SK-N-SH (cell line): Measurements from ENCODE around the gene ZKSCAN3. TPM values are rescaled to one million over a fixed set of nuclear protein-coding genes. Genes with fewer than 3 reads are reported as not detected.

ENCODE experiments used
- CTCF ChIA-PET: fragments of 300-600, 350-600 bp; formaldehyde crosslinking; extraction: SDS; loops from one replicate; lab custom pipeline; 2021; lab: Yijun Ruan, JAX
- POLR2A ChIA-PET: fragments of 350-600 bp; sonication (Branson Sonifier 250); formaldehyde crosslinking; extraction: SDS; loops from one replicate; lab custom pipeline; 2020; ENCODE audit warnings: antibody characterized with exemption, inconsistent platforms; lab: Yijun Ruan, JAX
- DNase-seq: peaks from one replicate; pipeline ENCODE4 v3.0.0; 2012
- H2AFZ ChIP-seq: fragments of 200-600 bp; sonication (generic); 2 replicates; pipeline ENCODE4 v1.8.1; 2016; ENCODE audit warnings: antibody characterized with exemption, mild to moderate bottlenecking, low read depth
- H3F3A ChIP-seq: fragments of 200-600 bp; sonication (generic); replicated peaks from 2 replicates; pipeline ENCODE3; 2016; ENCODE audit warnings: antibody characterized with exemption, mild to moderate bottlenecking; ENCODE audit not compliant: insufficient read depth
- H3K27ac ChIP-seq, 2 experiments: fragments of 200-500 bp in 1 of 2; fragments of 200-600 bp in 1 of 2; sonication (Bioruptor generic) in 1 of 2; sonication (generic), shearing (Covaris generic) in 1 of 2; 2 replicates each; pipeline versions ENCODE4 v1.5.1 to v1.6.1; 2014 to 2016; ENCODE audit warnings: low read depth in 2 of 2, inconsistent platforms in 1 of 2, low read length in 1 of 2, mild to moderate bottlenecking in 1 of 2, mixed read lengths in 1 of 2
- H3K27me3 ChIP-seq: fragments of 200-600 bp; sonication (generic), shearing (Covaris generic); 2 replicates; pipeline ENCODE4 v1.6.1; 2016; ENCODE audit warnings: mixed run types; ENCODE audit not compliant: insufficient read depth
- H3K36me3 ChIP-seq, 2 experiments: fragments of 200-500 bp in 1 of 2; fragments of 200-600 bp in 1 of 2; sonication (Bioruptor generic) in 1 of 2; sonication (generic) in 1 of 2; replicated peaks in 1 of 2; 2 replicates each; pipeline versions ENCODE3 to v1.5.1; 2014 to 2016; ENCODE audit warnings: low read length in 1 of 2, mild to moderate bottlenecking in 1 of 2; ENCODE audit not compliant: insufficient read depth in 2 of 2, control insufficient read depth in 1 of 2
- H3K4me1 ChIP-seq, 2 experiments: fragments of 200-500 bp in 1 of 2; fragments of 200-600 bp in 1 of 2; sonication (Bioruptor generic) in 1 of 2; sonication (generic), shearing (Covaris generic) in 1 of 2; 2 replicates each; pipeline versions ENCODE4 v1.5.1 to v1.6.1; 2014 to 2016; ENCODE audit warnings: low read depth in 1 of 2, low read length in 1 of 2, mixed run types in 1 of 2; ENCODE audit not compliant: insufficient read depth in 2 of 2, control insufficient read depth in 1 of 2
- H3K4me2 ChIP-seq: fragments of 200-600 bp; sonication (generic), shearing (Covaris generic); 2 replicates; pipeline ENCODE4 v1.6.1; 2017; ENCODE audit warnings: mixed run types
- H3K4me3 ChIP-seq, 2 experiments: fragments of 200-500 bp in 1 of 2; fragments of 200-600 bp in 1 of 2; sonication (Bioruptor generic) in 1 of 2; sonication (generic), shearing (Covaris generic) in 1 of 2; 2 replicates each; pipeline versions ENCODE4 v1.5.1 to v1.8.1; 2014 to 2016; ENCODE audit warnings: low read depth in 2 of 2, inconsistent platforms in 1 of 2, low read length in 1 of 2, mild to moderate bottlenecking in 1 of 2, mixed read lengths in 1 of 2, moderate library complexity in 1 of 2
- H3K79me2 ChIP-seq: fragments of 200-600 bp; sonication (generic); 2 replicates; pipeline ENCODE4 v1.8.1; 2017; ENCODE audit warnings: mild to moderate bottlenecking; ENCODE audit not compliant: insufficient read depth
- H3K9ac ChIP-seq: fragments of 200-600 bp; sonication (generic); 2 replicates; pipeline ENCODE4 v1.6.1; 2017; ENCODE audit warnings: mixed run types
- H3K9me2 ChIP-seq: fragments of 200-600 bp; sonication (generic); 2 replicates; pipeline ENCODE4 v1.6.1; 2017; ENCODE audit warnings: mixed run types
- H3K9me3 ChIP-seq: fragments of 200-600 bp; sonication (generic); 2 replicates; pipeline ENCODE4 v1.6.1; 2017; ENCODE audit warnings: mixed run types, mild to moderate bottlenecking, moderate library complexity
- H4K20me1 ChIP-seq: fragments of 200-600 bp; sonication (generic); 2 replicates; pipeline ENCODE4 v1.6.1; 2017; ENCODE audit warnings: mild to moderate bottlenecking, mixed run types; ENCODE audit not compliant: insufficient read depth
- ELF1 ChIP-seq: IDR thresholded peaks from 2 replicates; pipeline ENCODE4 v1.4.0; 2012
- EP300 ChIP-seq, 2 experiments: IDR thresholded peaks; 2 replicates each; pipeline versions ENCODE4 v1.4.0 to v1.6.1; 2012; ENCODE audit warnings: borderline replicate concordance in 1 of 2, low read depth in 1 of 2, low read length in 1 of 2
- FOSL2 ChIP-seq: IDR thresholded peaks from 2 replicates; pipeline ENCODE4 v1.4.0; 2012; ENCODE audit warnings: low read depth, mild to moderate bottlenecking, moderate library complexity, borderline replicate concordance
- FOXJ3 ChIP-seq: sonication (generic); formaldehyde crosslinking; IDR thresholded peaks from 2 replicates; pipeline ENCODE4 v1.5.1; 2020; ENCODE audit warnings: mild to moderate bottlenecking, missing genetic modification reagents
- FOXM1 ChIP-seq: IDR thresholded peaks from 2 replicates; pipeline ENCODE4 v1.4.0; 2012; ENCODE audit warnings: low read depth, mild to moderate bottlenecking
- GABPA ChIP-seq: IDR thresholded peaks from 2 replicates; pipeline ENCODE4 v1.4.0; 2012; ENCODE audit warnings: low read depth, mild to moderate bottlenecking
- GATA2 ChIP-seq: sonication (generic); formaldehyde crosslinking; IDR thresholded peaks from 2 replicates; pipeline ENCODE4 v1.5.0; 2020; ENCODE audit warnings: mild to moderate bottlenecking, missing genetic modification reagents
- IRF3 ChIP-seq: fragments of 150-350 bp; IDR thresholded peaks from 2 replicates; pipeline ENCODE4 v1.6.1; 2016; ENCODE audit warnings: mild to moderate bottlenecking, low read depth, low read length
- NRF1 ChIP-seq: IDR thresholded peaks from 2 replicates; pipeline ENCODE4 v1.6.1; 2012; ENCODE audit warnings: low read depth, mild to moderate bottlenecking, low read length
- PBX3 ChIP-seq: IDR thresholded peaks from 2 replicates; pipeline ENCODE4; 2012
- RAD21 ChIP-seq: IDR thresholded peaks from 2 replicates; pipeline ENCODE4 v1.6.1; 2012; ENCODE audit warnings: mild to moderate bottlenecking, low read length
- RXRA ChIP-seq: IDR thresholded peaks from 2 replicates; pipeline ENCODE4 v1.4.0; 2012; ENCODE audit warnings: low read depth, mild to moderate bottlenecking, borderline replicate concordance
- SMC3 ChIP-seq: IDR thresholded peaks from 2 replicates; pipeline ENCODE4 v1.6.1; 2012; ENCODE audit warnings: low read depth, low read length, improper control_type of control experiment
- TAF1 ChIP-seq: IDR thresholded peaks from 2 replicates; pipeline ENCODE4 v1.6.1; 2012; ENCODE audit warnings: low read depth, mild to moderate bottlenecking, low read length, moderate library complexity, borderline replicate concordance
- TCF12 ChIP-seq: IDR thresholded peaks from 2 replicates; pipeline ENCODE4 v1.4.0; 2012
- YY1 ChIP-seq: IDR thresholded peaks from 2 replicates; pipeline ENCODE4 v1.4.0; 2012; ENCODE audit warnings: low read depth, mild to moderate bottlenecking
- ZBTB33 ChIP-seq: IDR thresholded peaks from 2 replicates; pipeline ENCODE4 v1.4.0; 2012; ENCODE audit warnings: low read depth, borderline replicate concordance
- WGBS: methylation state at CpG from one replicate; pipeline ENCODE4 v1.1.6; 2017; ENCODE audit warnings: low lambda C conversion rate; 5-methylcytosine and 5-hydroxymethylcytosine counted together
- polyA plus RNA-seq, 3 experiments: library from polyadenylated mRNA; depleted of rRNA; stranded (reverse); fragments of >200 nt; gene quantifications; 2 replicates each; pipeline ENCODE4 v1.2.3, GENCODE V29; 2012

ZKSCAN3 gene
- polyA plus RNA-seq, 1 of the 3 experiments (the other 2 are of a cell fraction) = 2.6 TPM

- WGBS = 95% methylated on average over 3 of the region's 3 CpGs
- POLR2A ChIA-PET = no interaction called here
- CTCF ChIA-PET = no interaction called here
- H3K36me3 ChIP-seq = peaks cover 11% of the 10 kb centered on the region in 2 experiments
- no peaks in the 10 kb centered on the region for H4K20me1 ChIP-seq
- no peak for TF ChIP-seq ZBTB33
- no peak for TF ChIP-seq IRF3
- no peak for TF ChIP-seq ELF1
- no peak for TF ChIP-seq EP300 (IDR thresholded peaks at IDR 0.05; ENCODE audit: borderline replicate concordance in 1 of 2, low read depth in 1 of 2, low read length in 1 of 2)
- no peak for TF ChIP-seq GABPA
- no peak for TF ChIP-seq RAD21
- TF ChIP-seq TCF12 = no peak
- no peak for TF ChIP-seq FOSL2
- no peak for TF ChIP-seq YY1
- TF ChIP-seq PBX3 = no peak
- no peak for TF ChIP-seq NRF1
- no peak for TF ChIP-seq SMC3
- H3K4me1 ChIP-seq = no peaks in the 10 kb centered on the region
- no peak for DNase-seq
- no peak overlapping the region for H3K27ac ChIP-seq
- no peak overlapping the region for H3K4me3 ChIP-seq
- H3F3A ChIP-seq = peaks cover 8% of the 10 kb centered on the region
- H3K9me2 ChIP-seq = no peaks in the 10 kb centered on the region
- H3K9ac ChIP-seq = no peak overlapping the region
- no peak overlapping the region for H3K4me2 ChIP-seq
- H2AFZ ChIP-seq = no peak overlapping the region
- no peaks in the 10 kb centered on the region for H3K27me3 ChIP-seq
- H3K79me2 ChIP-seq = no peaks in the 10 kb centered on the region
- no peaks in the 10 kb centered on the region for H3K9me3 ChIP-seq
These were observed 19.7 kb downstream of the ZKSCAN3 start for GRCh38 chr6:28369463-28369862.

GRCh38 chr6:28370440-28370839 is 20.7 kb downstream of the ZKSCAN3 start:
- H3K27ac ChIP-seq = no peak overlapping the region
- no peak overlapping the region for H3K9ac ChIP-seq
- no peaks in the 10 kb centered on the region for H3K27me3 ChIP-seq
- no peak overlapping the region for H3K4me3 ChIP-seq
- no peaks in the 10 kb centered on the region for H3K79me2 ChIP-seq
- peaks cover 7 to 10% of the 10 kb centered on the region in 2 experiments for H3K36me3 ChIP-seq
- DNase-seq = no peak
- CTCF ChIA-PET = no interaction called here
- H3K9me3 ChIP-seq = no peaks in the 10 kb centered on the region
- TF ChIP-seq ZBTB33 = no peak
- no peak for TF ChIP-seq FOXM1
- no peak for TF ChIP-seq GATA2
- no peak for TF ChIP-seq TAF1
- no peak for TF ChIP-seq RXRA
- no peak for TF ChIP-seq FOXJ3 (CRISPR knock-in tag)
- TF ChIP-seq FOSL2 = no peak
- TF ChIP-seq, all 33 proteins: peak for 0
- WGBS = 58% methylated on average over 2 of the region's 2 CpGs
- Histone ChIP-seq H3K4me2 (no peak overlapping the region), H3K4me1 (no peaks in the 10 kb centered on the region), H2AFZ (no peak overlapping the region), H3K9me2 (no peaks in the 10 kb centered on the region), H3F3A (peaks cover 8% of the 10 kb centered on the region), H4K20me1 (no peaks in the 10 kb centered on the region)
- POLR2A ChIA-PET = no interaction called here
